Thyroid gland (tissue), 4 donors: Measurements from ENCODE around the gene EGR4.

Source experiments
- CTCF ChIP-seq, 6 experiments: fragments of 200-600 bp in 3 of 6; fragments of 450-650 bp in 3 of 6; sonication (generic) in 3 of 6; IDR thresholded peaks; one replicate each; pipeline ENCODE4 v1.5.1; 2016 to 2019; ENCODE audit warnings: antibody characterized with exemption in 6 of 6, mild to moderate bottlenecking in 2 of 6, inconsistent platforms in 1 of 6, moderate library complexity in 1 of 6
- POLR2A ChIP-seq, 2 donors: fragments of 450-650 bp; IDR thresholded peaks; one replicate each; pipeline ENCODE4 v1.6.1; 2017; ENCODE audit warnings: antibody characterized with exemption in 2 of 2, mild to moderate bottlenecking in 2 of 2, moderate library complexity in 1 of 2

GRCh38 chr2:73307720-73308119, 14.4 kb upstream of the EGR4 start:
- TF ChIP-seq CTCF (IDR thresholded peaks at IDR 0.05): no peak
- no peak for TF ChIP-seq POLR2A (IDR thresholded peaks at IDR 0.05)
